GM13977 (cell line): ENCODE measurements around the gene ACOX2.

Experiments used
- DNase-seq: peaks from one replicate; pipeline ENCODE4 v3.0.0; 2012; ENCODE audit warnings: low spot score
- in situ Hi-C: fragments of 300-500 bp; cut with MboI; formaldehyde crosslinking; loops from one replicate; pipeline ENCODE4 v1.12.0; 2022; ENCODE audit warnings: low sequenced_read_pairs, low pct_unique_long_range_greater_than_20kb, mixed read lengths, inconsistent platforms; ENCODE audit not compliant: unreplicated experiment
- TF ChIP-seq, protein P1 (sequence below): IDR thresholded peaks from 2 replicates; pipeline ENCODE4 v1.5.1; 2012; ENCODE audit warnings: mild to moderate bottlenecking, control low read depth; ENCODE audit not compliant: insufficient read depth; ENCODE audit errors: extremely low read depth, missing control alignments

ACOX2 gene

DNA sequence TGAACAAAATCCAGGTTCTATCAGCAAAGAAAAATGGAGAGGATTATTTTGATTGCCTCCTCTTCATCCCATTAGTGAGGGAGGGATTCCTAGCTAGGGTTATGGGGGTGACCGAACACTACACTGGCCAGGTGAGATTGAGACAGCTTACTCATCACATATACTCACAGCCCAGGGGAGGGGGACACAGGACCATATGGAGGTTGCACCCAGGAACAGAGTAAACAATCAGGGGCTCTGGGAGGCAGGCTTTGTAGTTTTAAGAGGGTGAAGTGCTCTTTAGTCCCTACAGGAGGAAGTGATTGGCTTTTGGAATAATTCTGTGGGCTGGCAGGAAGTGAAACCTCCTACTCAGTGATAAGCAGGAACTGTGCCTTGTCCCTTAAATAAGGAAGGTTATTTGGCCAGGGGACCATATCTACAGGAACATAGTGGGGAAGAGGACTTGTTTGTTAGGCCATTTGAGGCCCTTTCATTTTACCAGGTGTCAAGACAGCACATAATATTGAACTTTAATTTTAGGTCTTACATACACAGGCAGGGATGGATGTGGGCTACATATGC, 62.6 kb downstream of the ACOX2 start:
- in situ Hi-C loops = no loop called here
- TF ChIP-seq, protein P1, sequence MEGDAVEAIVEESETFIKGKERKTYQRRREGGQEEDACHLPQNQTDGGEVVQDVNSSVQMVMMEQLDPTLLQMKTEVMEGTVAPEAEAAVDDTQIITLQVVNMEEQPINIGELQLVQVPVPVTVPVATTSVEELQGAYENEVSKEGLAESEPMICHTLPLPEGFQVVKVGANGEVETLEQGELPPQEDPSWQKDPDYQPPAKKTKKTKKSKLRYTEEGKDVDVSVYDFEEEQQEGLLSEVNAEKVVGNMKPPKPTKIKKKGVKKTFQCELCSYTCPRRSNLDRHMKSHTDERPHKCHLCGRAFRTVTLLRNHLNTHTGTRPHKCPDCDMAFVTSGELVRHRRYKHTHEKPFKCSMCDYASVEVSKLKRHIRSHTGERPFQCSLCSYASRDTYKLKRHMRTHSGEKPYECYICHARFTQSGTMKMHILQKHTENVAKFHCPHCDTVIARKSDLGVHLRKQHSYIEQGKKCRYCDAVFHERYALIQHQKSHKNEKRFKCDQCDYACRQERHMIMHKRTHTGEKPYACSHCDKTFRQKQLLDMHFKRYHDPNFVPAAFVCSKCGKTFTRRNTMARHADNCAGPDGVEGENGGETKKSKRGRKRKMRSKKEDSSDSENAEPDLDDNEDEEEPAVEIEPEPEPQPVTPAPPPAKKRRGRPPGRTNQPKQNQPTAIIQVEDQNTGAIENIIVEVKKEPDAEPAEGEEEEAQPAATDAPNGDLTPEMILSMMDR = no peak
- no peak for DNase-seq

DNA sequence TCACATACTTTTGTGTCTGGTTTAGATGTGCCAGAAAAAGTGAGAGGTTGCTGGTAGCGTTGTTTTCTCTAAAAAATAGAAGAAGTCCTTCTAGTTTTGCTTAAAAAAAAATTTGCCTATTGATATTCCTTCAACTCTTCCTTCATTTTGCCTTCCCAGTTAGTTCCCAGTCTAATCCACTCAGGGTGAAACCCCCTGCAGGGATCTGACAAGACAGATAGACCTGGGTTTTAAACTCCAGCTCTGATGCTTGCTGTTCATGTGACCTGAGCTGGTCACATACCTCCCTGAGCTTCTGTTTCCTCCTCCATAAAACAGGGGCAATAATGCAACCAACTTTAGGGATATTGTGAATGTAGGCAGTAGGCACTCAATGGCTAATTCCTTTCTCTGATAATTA, 63.7 kb downstream of the ACOX2 start:
- in situ Hi-C loops = no loop called here
- TF ChIP-seq, protein P1 = no peak
- DNase-seq = no peak

DNA sequence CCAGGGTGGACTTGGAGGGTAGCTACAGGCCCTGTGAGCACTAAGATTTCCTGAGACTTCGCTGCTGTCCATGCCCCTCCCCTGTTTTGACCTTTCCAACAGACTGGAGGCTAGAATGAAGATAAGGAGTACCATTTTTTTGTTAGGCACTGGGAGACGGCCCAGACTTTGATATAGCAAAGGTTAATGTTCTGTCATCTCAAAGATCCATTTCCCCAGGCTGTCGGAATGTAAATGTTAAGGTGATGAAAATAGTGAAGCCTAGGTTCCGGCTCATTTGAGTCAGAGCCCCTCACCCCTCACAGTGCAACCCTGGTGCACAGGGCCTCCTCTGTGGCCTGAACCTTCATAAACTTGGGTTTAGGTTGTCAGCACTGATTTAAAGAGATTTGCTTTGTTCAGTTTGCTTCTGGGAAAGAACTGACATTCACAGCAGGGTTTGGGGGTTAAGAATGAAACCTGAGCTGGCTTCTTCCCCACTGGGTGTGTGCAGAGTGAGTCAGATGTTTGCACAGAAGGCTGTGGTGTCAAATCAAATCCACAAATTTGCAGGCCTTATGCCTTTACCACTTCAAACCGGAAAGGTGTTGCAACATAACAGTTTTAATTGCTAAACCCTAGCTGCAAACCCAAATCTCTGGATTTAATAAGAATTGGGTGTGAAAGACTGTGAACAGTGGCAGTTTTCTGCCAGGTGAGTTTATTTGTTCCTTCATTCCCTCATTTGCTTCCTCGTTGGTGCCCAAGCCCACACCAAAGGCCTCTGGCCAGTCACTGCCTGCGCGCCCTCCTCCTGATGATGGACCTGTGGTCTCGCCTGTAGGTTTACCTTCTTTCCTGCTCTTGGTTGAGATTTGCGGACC, 65.7 kb downstream of the ACOX2 start:
- TF ChIP-seq, protein P1 = no peak
- DNase-seq = peak; percentile 43
- in situ Hi-C loops = no loop called here

DNA sequence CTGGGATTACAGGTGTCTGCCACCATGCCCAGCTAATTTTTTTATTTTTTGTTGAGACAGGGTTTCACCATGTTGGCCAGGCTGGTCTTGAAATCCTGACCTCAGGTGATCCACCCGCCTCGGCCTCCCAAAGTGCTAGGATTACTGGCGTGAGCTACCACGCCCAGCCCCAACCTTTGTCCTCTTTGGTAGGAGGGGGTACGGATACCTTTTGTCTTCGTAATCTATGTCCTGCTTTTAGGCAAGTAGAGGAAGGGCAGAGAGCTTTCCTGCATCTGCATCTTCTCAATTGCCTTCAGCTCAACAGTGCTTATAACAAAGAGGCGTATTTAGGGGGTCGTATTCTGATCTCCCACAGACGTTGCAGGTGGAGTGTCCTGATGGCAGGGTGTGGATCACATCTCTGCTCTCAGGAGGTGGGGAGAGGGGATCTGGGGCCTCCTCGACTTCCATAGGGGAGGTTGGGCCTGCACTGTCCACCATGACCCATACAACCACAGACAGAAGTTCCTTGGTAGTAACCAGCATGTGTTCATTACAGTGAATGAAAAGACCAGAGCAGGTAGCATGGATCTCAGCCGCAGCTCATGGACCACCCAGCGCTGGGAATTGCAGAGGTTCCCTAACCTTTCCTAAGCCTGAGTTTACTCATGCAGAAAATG, 66.5 kb downstream of the ACOX2 start:
- in situ Hi-C loops = no loop called here

DNA sequence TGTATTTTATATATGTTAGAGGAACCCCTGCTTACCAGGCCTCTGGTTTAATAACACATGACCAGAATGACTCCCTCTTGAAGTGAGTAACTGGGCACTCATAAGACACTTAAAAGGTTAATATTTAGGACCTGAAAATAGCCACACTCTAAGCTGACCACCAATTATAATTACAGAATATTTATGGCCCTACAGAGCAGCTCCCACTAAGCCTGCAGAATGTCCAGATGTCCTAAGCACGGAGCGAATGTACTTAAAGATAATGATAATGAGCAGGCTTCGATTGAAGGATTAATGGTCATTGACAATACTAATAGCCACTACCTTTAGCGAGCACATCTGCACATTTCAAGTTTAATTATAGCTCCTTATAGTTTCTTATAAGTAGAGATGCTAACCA, 67.9 kb downstream of the ACOX2 start:
- TF ChIP-seq, protein P1 = no peak
- DNase-seq = no peak
- in situ Hi-C loops = no loop called here

More for the DNA sequence above, 66.5 kb downstream of the ACOX2 start:
- TF ChIP-seq, protein P1 = no peak
- no peak for DNase-seq

DNA sequence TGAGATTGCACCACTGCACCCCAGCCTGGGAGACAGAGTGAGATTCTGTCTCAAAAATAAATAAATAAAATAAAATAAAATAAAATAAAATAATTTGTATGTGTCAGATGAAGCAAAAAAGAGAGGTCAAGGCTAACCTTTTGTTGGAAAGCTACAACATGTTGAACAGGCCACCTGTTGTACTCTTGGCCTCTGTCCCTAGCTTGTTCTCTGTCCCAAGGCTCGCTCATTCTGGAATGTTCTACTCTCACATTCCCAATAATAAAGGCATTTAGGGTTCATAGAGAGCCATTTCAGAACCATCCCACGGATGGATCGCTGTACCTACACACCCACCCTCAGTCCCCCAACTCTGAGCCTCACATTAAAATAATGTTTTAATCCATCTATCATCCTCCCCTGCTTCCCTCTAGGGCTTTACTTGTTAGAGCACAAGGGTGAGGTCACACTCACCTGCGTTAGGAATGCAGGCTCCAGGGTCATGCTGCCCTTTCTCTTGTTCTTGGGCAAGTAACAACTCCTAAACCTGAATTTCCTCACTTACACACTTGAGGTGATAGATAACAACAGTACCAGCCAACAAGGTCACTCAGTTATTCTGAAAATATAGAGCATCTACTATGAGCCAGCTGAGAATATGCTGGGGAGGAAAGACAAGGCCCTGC, 70.0 kb downstream of the ACOX2 start:
- DNase-seq = no peak
- in situ Hi-C loops = no loop called here
- TF ChIP-seq, protein P1 = no peak
